ENCODE measurements around the gene FBXW9.
"Not testable (repeated sequence)": the region's sequence is repeated elsewhere in the genome, so short reads cannot be mapped to it uniquely, and the experiment has no call there.

Gene FBXW9

DNA sequence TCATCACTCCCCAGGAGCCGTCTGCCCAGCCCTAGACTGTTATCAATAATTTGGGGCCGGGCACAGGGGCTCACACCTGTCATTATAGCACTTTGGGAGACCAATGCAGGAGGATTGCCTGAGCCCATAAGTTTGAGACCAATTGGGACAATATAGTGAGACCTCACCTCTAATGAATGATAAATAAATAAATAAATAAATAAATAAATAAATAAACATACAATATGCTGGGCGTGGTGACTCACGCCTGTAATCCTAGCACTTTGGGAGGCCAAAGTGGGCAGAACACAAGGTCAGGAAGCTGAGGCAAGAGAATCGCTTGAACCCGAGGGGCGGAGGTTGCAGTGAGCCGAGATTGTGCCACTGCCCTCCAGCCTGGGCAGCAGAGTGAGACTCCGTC is 16.9 kb upstream of the FBXW9 start:
- DNase-seq = not testable (repeated sequence)

DNA sequence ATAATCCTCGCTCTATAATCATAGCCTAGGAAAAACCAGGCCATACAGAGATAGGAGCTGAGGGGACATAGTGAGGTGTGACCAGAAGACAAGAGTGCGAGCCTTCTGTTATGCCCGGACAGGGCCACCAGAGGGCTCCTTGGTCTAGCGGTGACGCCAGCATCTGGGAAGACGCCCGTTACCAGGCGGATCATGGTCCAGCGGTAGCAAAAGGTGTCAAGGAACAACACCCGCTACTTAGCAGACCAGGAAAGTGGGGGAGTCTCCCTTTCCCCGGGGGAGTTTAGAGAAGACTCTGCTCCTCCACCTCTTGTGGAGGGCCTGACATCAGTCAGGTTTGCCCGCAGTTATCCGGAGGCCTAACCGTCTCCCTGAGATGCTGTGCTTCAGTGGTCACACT is 15.6 kb upstream of the FBXW9 start:
- DNase-seq = peak in 1 of 2 donors; percentile 34

DNA sequence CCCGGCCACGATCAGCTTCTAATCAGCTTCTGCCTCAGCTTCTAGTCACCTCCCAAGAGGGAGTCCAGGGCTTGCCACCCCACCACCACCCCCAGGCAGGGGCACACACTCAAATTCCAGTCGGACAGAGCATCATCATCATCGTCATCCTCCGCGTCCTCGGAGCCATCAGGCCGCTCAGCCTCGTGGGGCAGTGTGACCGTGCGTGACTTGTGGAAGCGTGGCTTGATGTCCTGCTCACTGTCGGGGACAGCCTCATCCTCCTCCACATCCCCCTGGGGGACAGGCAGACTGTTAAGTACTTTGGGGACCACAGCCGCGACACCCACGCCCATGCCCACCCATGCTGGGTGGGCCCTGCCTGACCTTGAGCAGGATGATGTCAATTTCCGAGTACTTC is 14.8 kb upstream of the FBXW9 start:
- no peak for DNase-seq

DNA sequence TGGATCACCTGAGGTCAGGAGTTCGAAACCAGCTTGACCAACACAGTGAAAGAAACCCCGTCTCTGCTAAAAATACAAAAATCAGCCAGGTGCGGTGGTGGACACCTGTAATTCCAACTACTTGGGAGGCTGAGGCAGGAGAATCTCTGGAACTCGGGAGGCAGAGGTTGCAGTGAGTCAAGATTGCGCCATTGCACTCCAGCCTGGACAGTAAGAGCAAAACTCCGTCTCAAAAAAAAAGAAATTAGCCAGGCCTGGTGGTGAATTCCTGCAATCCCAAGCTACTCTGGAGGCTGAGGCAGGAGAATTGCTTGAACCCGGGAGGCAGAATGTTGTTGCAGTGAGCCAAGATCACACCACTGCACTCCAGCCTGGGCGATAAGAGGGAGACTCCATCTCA is 12.2 kb upstream of the FBXW9 start:
- no peak for DNase-seq

DNA sequence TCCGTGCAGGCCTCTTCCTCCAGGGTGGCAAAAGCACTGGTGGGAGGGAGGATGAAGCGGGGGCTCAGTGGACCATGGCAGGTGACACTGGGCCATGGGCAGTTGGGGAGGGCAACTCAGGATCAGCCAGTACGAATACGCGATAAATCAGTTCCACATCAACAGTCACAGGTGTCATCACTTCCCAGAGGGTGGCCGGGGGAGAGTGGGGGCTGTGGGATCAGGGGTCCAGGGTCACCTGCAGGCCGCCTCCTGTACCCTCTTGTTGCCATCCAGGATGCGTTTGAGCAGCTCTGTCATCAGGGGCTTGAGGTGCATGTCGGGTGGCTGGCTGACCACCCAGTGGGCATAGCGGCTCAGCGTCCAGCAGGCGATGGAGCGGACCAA is 9.9 kb upstream of the FBXW9 start:
- no peak for DNase-seq

DNA sequence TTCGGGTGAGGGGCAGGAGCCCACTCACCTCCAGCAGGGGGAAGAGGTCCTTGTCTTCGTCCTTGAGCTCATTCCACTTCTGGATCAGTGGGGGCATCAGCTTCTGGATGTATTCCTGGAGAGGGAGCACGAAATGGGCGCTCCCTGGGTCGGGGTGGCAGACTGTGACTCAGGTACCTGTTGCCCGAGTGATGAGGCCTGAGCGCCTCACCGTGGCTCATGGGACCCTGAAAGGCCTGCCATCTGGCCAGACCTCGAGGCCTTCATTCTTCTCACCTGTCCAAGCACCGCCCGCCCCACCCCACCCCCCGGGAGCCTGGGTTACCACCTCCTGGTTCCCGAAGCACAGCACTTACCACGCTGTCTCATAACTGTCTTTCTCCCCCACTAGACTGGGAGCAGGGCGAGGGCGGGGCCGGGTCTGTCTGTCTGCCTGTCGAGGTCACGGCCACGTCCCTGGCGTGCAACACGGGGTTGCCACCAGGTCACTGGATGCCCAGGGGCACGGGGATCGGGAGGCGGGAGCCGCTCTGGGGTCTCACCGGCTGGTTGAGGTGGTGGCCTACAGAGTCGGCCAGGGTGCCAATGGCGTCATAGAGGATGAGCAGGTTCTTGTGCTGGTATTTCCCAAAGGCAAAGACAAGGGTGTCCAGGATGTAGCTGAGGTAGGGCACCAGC is 9.4 kb upstream of the FBXW9 start:
- no peak for DNase-seq

DNA sequence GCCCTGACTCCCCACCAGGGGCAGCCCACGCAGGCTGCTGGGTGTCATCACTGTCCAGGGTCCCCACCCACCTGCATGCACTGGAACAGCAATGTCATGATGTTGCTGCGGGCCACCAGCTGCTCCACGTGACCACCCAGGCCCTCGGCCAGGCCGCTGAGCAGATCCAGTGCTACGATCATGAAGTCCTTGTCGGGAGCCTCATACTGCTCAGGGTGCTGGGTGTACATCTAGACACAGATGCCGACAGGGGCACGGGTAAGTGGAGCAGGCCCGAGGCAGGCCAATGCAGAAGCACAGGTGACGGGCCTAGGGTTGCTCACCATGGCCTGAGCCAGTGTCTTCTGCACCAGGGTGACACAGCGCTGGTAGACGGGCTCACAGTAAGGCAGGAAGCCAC is 8.7 kb upstream of the FBXW9 start:
- DNase-seq = no peak

DNA sequence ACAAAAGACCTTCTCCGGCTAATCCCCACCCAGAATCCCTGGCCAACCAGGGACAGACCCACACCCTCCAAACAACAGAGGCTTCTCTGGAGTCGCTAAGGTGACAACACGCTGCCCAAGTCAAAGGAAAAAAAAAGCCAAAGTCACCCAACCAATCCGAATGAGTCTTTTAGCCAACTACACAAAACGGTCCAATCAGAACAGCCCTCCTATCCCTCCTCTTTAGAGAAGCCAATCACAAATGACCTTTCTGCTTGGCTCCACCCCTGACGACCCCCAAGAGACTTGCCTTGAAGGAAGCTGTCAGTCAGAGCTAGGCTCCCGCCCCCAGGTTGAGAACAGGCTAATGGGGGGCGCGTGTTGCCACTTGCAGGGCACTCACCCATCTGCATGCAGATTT is 6.6 kb upstream of the FBXW9 start:
- DNase-seq = no peak

DNA sequence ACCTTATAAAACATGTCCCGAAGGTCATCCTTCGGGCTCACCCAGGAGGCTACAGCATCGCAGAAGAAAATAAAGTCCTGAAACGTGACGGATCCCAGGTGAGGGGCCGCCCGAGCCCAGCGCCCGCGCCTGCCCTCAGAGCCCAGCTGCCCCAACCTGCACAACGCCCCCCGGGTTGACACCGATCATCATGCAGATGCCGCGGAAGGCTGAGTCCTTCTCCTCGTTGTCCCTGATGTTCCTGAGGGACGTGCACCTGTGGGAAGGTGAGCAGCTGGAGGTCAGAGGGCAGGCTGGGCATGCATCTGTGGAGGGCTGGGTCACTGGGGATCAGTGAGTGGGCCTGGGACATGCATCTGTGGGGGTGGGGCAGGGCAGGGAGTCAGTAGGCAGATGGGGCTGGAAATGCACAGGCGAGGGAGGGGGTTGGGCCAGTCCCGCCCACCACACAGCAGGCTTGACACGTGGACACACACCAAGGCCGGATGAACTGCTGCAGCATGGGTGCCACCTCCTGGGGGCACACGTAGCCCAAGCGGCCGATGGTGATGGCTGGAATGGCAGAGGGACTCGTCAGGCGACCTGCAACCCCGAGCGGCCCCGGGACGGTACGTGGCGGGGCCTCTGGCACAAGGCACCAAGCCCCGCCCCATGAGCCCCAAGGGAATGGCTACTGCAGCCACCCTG is 5.3 kb upstream of the FBXW9 start:
- DNase-seq = no peak

DNA sequence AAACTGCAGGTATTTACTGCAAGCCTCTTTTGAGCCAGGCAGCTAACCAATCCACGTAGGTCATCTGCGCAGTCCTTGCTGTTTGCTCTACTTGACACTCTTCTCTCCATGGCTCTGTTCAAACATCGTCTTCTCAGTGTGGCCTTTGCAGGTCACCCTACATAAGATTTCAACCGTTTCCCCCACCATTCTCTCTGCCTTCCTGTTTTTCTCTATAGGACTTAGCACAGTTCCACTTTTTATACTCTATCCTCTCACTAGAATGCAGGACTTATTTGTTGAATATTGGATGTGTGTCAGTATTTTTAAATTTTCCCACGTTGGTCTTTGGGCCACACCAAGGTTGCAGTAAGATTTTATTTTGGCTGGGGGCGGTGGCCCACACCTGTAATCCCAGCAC is 1.7 kb upstream of the FBXW9 start:
- no peak for DNase-seq

DNA sequence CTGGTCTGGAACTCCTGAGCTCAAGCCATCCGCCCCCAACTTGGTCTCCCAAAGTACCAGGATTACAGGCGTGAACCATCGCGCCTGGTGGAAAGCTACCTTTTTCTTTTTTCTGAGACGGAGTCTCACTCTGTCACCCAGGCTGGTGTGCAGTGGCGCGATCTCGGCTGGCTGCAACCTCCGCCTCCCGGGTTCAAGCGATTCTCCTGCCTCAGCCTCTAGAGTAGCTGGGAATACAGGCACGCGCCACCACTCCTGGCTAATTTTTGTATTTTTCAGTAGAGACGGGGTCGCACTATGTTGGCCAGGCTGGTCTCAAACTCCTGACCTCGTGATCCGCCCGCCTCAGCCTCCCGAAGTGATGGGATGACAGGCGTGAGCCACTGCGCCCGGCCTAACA is 994 bp upstream of the FBXW9 start:
- not testable (repeated sequence) for DNase-seq

DNA sequence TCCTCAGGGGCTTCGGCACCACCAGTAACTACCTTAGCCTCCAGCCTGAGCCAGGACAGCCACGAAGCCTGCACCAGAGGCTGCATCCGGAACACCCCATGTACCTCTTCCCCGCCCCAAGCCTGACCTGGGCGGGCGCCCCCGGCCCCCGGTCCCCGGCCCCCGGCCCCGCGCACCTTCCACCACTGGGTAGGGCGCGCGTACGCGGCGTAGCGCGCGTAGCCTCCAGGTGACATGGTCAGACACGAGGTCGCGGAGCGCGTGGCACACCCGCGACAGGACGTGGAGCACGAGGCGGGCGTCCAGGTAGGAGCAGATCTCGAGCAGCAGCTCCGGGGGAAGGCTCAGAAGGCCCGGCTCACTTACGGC is 450 bp downstream of the FBXW9 start:
- no peak for DNase-seq

DNA sequence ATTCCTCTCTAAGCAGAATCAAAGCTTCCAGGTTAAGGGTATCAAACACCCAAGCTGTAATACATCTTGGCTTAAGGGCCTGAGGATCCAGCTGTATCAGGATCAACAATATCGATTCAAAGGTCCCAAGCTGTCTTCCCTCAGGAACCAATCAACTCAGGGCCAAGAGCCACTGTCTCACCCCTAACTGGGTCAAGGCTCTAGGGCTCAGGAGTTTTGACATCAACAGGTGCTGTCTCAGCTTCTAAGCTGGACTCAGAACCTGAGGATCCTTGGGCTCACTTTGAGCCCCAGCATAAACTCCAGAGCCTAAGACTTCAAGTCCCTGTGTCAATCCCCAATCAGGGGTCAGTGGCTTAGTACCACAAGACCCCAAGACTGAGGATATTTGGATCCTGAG is 917 bp downstream of the FBXW9 start:
- DNase-seq = no peak

DNA sequence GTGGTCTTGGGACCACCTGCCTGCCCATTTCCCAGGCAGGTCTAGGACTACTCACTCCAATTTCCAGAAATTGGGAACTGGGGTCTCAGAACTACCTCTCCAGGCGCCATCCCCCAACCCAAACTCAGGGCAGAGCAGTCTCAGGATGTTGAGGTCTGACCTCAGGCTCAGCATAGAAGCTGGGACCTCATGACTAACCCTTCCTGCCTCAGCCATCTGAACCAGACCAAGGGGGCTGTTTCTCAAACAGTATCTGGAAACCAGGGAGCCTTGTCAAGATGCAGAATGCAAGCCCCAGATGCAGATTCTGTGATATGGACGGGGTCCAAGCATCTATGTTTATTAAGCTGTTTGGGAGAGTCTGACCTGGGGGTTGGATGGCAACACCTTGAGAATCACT is 1.3 kb downstream of the FBXW9 start:
- no peak for DNase-seq

DNA sequence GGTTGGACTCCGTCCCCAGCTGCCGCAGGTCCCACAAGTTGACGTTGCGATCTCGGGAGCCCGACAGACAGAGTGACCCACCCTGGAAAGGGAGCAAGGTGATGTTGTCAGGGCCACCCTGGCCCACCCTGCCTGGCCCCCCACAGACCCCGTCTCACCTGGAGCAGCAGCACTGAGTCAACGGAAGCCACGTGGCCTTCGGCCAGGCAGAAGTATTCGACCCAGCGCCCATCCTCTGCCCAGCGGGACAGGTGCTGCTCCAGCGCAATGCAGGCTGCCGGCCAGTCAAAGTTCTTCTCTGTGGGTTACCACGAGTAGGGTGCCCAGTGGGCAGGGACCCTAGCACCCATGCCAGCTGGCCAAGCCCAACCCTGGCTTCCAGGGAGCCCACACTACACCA is 1.8 kb downstream of the FBXW9 start:
- no peak for DNase-seq

DNA sequence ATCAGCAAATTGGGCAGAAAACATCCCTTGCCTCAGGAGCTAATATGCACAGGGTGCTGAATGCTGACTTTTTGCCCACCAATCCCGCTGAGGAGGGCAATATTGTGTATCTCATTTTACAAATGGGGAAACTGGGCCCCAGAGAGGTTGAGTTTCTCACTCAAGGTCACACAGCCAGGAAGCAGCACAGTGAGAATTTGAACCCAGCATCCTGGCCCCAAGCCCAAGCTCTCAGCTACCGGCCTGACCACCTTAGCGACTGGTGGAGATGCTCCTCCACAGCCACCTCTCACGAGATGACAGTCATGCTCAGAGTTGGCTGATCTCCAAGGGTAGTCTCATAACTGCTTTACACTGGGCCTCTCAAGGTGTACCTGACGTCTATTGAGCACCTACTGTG is 3.5 kb downstream of the FBXW9 start:
- no peak for DNase-seq

DNA sequence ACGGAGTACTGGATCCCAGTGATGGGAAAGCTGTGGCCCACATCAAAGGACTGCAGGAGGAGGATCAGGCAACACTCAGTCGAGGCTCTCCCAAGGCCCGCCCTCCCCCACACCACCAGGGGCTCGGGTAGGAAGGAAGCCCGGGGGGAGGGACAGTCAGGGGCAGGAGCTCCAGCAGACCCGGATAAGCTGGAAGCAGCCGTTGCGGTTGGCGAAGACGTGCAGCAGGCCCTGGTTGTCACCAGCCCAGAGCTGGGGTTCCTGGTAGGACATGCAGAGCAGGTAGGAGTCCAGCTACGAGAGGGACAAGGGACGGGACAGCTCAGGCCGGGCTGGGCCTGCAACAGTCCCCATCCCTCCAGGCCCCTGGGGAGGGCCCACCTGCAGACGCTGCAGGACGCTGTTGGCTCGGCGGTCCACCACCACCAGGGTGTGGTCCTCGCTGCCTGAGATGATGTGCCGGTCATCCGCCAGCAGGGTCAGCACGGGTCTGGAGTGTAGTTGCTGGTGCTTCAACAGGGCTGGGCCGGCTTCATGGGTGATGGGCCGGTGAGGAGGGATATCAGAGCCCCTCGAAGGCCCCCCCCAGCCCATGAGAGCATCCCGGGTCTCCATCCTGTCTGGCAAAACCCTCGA is 6.7 kb downstream of the FBXW9 start:
- DNase-seq = no peak

DNA sequence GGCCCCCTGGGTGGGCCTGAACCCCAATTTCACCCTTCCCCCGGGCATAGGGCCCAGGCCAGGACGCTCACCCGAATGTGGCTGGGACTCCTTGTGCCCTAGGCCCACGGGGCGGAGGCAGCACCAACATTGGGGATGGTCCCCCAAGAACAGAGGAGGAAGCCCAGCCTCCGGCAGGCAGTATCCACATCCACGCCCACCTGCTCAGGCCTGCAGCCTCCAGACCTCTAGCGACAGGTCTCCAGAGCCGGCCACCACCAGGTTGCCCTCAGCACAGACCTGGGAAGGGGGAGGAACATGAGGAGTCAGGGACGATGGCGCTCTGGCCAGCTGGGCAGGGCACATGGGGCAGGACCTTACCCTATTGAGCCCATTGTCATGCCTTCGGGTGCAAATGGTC is 7.4 kb downstream of the FBXW9 start:
- no peak for DNase-seq

DNA sequence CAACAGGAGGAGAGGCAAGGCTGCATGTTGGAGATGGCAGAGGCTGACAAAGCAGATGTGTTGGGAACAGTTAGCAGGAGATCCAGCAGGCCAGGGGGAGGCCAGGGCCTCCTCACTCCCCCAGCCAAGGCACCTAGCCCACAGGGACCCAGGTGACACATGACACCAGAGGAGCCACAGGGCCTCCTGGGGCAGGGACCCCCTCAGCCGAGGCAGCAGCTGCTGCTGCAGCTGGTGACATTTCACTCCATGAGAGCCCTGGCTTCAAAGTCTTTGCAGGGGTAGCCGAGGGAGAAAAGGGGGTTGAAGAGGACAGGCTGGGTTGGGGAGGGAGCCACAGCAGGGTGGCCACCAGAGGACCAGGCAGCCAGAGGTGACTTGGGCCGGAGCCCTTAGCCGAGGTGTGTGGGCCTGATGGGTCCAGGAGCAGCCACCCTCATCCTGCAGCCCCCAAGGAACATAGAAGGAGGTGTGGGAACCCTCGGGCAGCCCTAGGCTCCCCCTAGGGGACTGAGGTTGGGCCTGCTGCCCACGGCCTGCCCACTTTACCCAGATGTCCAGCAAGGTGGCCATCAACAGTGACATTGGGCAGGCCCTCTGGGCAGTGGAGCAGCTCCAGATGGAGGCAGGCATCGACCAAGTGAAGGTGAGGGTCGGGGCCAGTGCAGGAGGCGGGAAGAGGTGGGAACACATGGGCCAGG is 8.8 kb downstream of the FBXW9 start, which contains the start of gene GNG14:
TSS of gene GNG14 (plus strand) at position 503 of the 701 bp plus-strand sequence. CDS start at position 554, 51 bp downstream.
- DNase-seq = no peak

DNA sequence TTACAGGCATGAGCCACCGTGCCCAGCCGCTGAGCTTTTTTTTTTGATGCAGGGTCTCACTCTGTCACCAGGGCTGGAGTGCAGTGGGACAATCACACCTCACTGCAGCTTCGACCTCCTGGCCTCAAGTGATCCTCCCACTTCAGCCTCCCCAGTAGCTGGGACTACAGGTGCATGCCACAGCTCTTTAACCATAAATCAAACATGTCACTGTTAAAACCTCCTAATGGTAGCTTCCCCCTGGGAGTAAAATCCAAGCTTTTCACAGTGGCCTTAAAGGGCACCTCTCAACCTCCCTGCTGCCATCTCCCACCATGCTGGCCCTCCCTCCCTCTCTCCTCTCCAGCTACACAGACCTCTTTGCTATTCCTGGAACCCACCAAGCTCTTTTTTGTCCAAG is 10.6 kb downstream of the FBXW9 start:
- DNase-seq = no peak

DNA sequence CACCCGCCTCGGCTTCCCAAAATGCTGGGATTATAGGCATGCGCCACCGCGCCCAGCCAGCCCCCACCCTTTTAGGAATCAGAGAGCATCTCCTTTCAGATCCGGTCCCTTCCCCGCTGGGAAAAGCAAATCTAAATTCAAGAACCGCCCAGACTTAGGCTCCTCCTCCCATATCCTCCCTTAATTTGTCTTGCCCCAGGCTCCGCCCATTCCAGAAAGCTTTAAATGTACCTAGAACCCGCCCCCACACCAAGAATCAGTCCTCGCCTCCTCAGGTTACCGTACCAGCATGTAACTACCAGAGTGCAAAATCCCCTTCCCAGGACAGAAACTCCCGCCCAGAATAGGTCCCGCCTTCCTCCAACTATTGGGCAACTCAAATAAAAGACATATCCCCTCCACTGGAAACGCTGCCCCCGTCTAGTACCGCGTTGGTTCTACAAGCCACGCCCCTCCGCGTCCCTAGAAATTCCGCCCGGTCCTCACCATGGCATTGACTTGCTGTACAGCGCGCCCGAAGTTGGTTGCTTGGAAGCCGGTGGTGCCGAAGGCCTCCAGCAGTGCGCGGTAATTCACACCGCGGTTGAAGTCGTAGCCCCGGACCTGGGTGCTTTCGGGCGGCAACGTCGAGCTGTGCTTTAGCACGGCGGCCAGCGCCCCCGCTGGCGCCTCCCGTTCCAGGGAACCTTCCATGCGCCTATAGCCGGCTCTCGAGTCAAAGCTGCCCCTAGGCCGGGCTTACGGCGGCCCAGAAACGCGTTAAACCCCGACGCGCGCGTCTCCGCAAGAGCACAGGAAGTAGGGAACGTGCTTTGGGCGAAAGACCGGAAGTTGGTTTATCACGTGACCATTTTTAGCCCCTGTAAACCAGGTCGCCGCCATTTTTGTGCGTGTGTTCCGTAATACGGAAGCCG is 15.1 kb downstream of the FBXW9 start, which contains the start of gene DHPS:
TSS of gene DHPS (minus strand) at position 807 of the 914 bp plus-strand sequence. CDS start at position 693, 114 bp downstream.
- peak; percentile 95 for DNase-seq

DNA sequence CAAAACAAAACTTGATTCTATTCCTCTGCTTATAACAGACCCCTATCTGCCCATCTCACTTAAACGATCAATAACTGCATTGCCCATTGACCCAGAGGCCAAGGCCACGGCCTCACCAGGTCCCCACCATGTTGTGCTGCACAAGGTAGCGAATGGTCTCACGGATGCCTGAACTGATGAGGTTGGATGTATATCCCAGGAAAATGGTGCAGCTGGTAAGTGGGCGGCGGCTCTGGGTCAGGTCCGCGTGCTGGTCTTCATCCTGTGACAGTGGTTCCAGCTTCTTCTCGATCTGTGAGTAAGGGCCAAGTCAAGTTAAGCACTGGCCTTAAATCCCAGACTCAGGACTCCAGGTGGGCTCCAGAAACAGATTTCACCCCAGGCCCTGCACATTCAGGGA is 16.4 kb downstream of the FBXW9 start:
- DNase-seq = no peak

DNA sequence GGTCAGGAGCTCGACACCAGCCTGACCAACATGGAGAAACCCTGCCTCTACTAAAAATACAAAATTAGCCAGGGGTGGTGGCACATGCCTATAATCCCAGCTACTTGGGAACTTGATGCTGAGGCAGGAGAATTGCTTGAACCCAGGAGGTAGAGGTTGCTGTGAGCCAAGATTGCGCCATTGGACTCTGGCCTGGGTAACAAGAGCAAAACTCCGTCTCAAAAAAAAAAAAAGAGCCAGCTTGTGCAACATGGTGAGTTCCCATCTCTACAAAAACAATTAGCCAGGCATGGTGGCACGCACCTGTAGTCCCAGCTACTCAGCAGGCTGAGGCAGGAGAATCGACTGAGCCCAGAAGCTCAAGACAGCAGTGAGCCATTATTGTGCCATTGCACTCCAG is 18.4 kb downstream of the FBXW9 start:
- not testable (repeated sequence) for DNase-seq

All from CD4-positive, alpha-beta T cell treated with Interleukin-1 beta for 1 hour (primary cell).